ENCODE data around the gene SORBS1. TPM values are rescaled to one million over a fixed set of nuclear protein-coding genes. Genes with fewer than 3 reads are reported as not detected.

The SORBS1 gene
- total and polyA plus RNA-seq, 9 of the 15 experiments (the other 6 are each of a cell fraction or from before 2014, with no cell fraction given): 2.0 to 13.3 (median 6.5) TPM

DNA sequence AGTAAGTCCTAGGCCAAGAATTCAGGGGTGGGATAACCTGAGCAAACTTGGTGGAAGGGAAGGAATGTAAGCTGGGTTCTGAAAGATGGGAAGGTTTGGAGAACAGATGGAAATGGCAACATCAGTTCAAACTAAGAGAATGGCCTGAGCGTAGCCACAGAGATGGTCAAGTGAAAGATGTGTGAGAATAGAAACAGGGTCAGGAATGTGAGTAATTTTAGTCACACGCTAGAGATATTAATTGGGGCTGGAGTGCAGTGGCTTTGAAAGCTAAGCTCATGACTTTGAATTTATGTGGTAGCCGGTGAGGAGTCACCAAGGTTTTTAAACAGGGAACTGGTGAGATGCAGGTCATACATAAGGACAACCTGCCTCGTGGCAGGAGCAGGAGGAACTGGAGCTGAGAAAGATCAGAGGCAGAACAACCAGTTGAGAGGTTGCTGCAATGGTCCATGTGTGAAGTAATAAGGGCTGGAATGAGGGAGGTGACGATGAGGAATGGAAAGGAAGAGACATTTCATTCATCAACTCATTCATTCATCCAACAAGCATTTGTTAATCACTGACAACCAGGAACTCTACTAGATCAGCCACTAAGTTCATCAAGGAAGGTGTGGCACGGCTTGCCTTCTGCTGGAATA is 12.9 kb upstream of the SORBS1 start (continued):
- TF ChIP-seq FIP1L1 (IDR thresholded peaks at IDR 0.05; ENCODE audit: low read depth, low read length, poor library complexity, severe bottlenecking) (no peak), YY1 (IDR thresholded peaks at IDR 0.05; ENCODE audit: borderline replicate concordance in 1 of 3, control insufficient read depth in 1 of 3, extremely low read depth in 1 of 3, insufficient read depth in 3 of 3, insufficient read length in 1 of 3, insufficient replicate concordance in 2 of 3, low read depth in 1 of 3, low read length in 2 of 3) (no peak), RCOR1 (IDR thresholded peaks at IDR 0.05; ENCODE audit: borderline replicate concordance in 1 of 2, low read depth in 2 of 2, low read length in 2 of 2) (no peak), JUND (IDR thresholded peaks at IDR 0.05; ENCODE audit: borderline replicate concordance, low read depth, low read length) (no peak), JUND (tag; IDR thresholded peaks at IDR 0.05; ENCODE audit: borderline replicate concordance, low read depth, low read length) (no peak), ZNF253 (CRISPR knock-in tag; conservative IDR thresholded peaks at IDR 0.05) (no peak), FOXA1 (IDR thresholded peaks at IDR 0.05; ENCODE audit: borderline replicate concordance) (no peak), HDGF (IDR thresholded peaks at IDR 0.05) (no peak)

DNA sequence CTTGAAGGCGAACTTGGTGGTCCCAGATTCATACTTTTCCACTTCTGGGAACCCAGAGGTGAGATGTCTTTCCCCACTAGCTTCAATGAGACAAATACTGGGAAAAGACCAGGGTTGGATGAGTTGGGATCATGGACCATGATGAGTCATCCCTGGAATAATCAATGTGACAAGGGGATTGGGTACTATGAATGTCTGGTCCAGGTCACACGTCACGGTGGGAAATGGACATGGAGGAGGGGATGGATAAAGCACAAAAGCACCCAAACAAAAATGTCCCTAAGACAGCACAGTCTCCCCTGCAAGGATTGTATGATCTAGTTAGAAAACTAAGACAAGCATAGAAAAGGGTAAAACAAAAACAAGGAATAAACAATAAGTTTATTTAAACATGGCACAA is 12.4 kb upstream of the SORBS1 start:
- Histone ChIP-seq H3K9me3 (replicated peaks; ENCODE audit: control insufficient read depth, insufficient read depth, low read depth, low read length) (no peaks in the 10 kb centered on the region), H3K4me1 (replicated peaks in 1 of 2; ENCODE audit: control insufficient read depth in 2 of 2, insufficient read depth in 2 of 2, low read length in 2 of 2) (no peaks in the 10 kb centered on the region; a peak in 1 of 5 replicates), H4K20me1 (replicated peaks; ENCODE audit: control insufficient read depth, insufficient read depth, low read length) (no peaks in the 10 kb centered on the region), H3K27me3 (ENCODE audit: control insufficient read depth in 2 of 2, insufficient read depth in 2 of 2, low read length in 2 of 2) (no peaks in the 10 kb centered on the region; a peak in 1 of 5 replicates), H3K4me2 (ENCODE audit: insufficient read depth, low read length) (no peak overlapping the region), H3K36me3 (ENCODE audit: control insufficient read depth, insufficient read depth, low read length) (no peaks in the 10 kb centered on the region), H3K79me2 (ENCODE audit: control insufficient read depth, insufficient read depth, low read length) (no peaks in the 10 kb centered on the region), H3K4me3 (no peak overlapping the region), H2AFZ (ENCODE audit: low read depth, low read length) (no peak overlapping the region), H3K9me1 (ENCODE audit: control insufficient read depth, insufficient read depth, low read length) (no peaks in the 10 kb centered on the region), H3K27ac (ENCODE audit: extremely low read depth, low read depth, low read length) (no peak overlapping the region), H3K9ac (ENCODE audit: insufficient read depth in 1 of 2, low read depth in 2 of 2, low read length in 2 of 2) (no peak overlapping the region)
- TF ChIP-seq ZNF699 (CRISPR knock-in tag; IDR thresholded peaks at IDR 0.05; ENCODE audit: insufficient replicate concordance) (no peak), ZNF696 (CRISPR knock-in tag; conservative IDR thresholded peaks at IDR 0.05) (no peak), NFE2 (IDR thresholded peaks at IDR 0.05; ENCODE audit: low read depth) (no peak), RFX7 (CRISPR knock-in tag; IDR thresholded peaks at IDR 0.05) (no peak)
- TF ChIP-seq, protein P1, sequence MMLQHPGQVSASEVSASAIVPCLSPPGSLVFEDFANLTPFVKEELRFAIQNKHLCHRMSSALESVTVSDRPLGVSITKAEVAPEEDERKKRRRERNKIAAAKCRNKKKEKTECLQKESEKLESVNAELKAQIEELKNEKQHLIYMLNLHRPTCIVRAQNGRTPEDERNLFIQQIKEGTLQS (IDR thresholded peaks at IDR 0.05): 0 out of 2 replicates have a peak, but pooled peaks have one; percentile 24
- TF ChIP-seq, protein P1 (CRISPR knock-in tag; conservative IDR thresholded peaks at IDR 0.05): no peak
- POLR2A ChIA-PET: no interaction called here
- no TSS peak for BruUV-seq (replicated peaks)
- ATAC-seq (no peak), DNase-seq (ENCODE audit: extremely low read depth in 1 of 4, low spot score in 3 of 4) (no peak), FAIRE-seq (no peak)
- WGBS (ENCODE audit: insufficient coverage, low coverage, missing lambda C conversion rate): 15% methylated on average over 3 of the region's 3 CpGs
- CTCF ChIA-PET (ENCODE audit: low intra/inter-chr PET ratio): no interaction called here
- intact Hi-C loops (cut with micrococcal nuclease): no loop called here
- in situ Hi-C loops (cut with MboI): no loop called here
